Upper lobe of left lung (tissue), 4 donors: ENCODE measurements around the gene HBA1.

Experiments
- CTCF ChIP-seq, 6 experiments: fragments of 450-650 bp in 4 of 6; fragments of 200-600 bp in 2 of 6; sonication (generic) in 2 of 6; IDR thresholded peaks; one replicate each; pipeline ENCODE4 v1.5.1; 2016 to 2019; ENCODE audit warnings: antibody characterized with exemption in 6 of 6
- EP300 ChIP-seq, 4 donors: sonication (generic); formaldehyde crosslinking; IDR thresholded peaks; one replicate each; pipeline ENCODE4 v1.5.1; 2017; ENCODE audit warnings: antibody characterized with exemption in 4 of 4, control low read depth in 2 of 4
- POLR2A ChIP-seq, 4 donors: fragments of 450-650 bp; IDR thresholded peaks; one replicate each; pipeline ENCODE4 v1.5.1; 2016 to 2017; ENCODE audit warnings: antibody characterized with exemption in 4 of 4, mild to moderate bottlenecking in 2 of 4

DNA sequence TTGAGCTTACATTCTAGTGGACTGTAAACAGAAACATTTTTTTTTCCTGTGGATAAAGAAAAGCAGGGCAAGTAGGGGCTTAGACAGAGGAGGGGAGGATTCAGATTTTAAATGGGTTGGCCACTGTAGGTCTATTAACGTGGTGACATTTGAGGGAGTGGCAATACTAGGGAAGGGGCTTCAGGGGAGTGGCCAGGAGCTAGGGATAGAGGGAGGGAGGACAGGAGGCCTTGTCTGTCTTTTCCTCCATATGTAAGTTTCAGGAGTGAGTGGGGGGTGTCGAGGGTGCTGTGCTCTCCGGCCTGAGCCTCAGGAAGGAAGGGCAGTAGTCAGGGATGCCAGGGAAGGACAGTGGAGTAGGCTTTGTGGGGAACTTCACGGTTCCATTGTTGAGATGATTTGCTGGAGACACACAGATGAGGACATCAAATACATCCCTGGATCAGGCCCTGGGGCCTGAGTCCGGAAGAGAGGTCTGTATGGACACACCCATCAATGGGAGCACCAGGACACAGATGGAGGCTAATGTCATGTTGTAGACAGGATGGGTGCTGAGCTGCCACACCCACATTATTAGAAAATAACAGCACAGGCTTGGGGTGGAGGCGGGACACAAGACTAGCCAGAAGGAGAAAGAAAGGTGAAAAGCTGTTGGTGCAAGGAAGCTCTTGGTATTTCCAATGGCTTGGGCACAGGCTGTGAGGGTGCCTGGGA lies 17.2 kb upstream of the HBA1 start:
- TF ChIP-seq POLR2A (IDR thresholded peaks at IDR 0.05) (no peak), CTCF (IDR thresholded peaks at IDR 0.05) (no peak), EP300 (IDR thresholded peaks at IDR 0.05) (no peak)
